ENCODE data around the gene NOP56. TPM values are rescaled to one million over a fixed set of nuclear protein-coding genes. Genes with fewer than 3 reads are reported as not detected.

Gene NOP56
- 560 and 619 TPM in 2 replicates for total RNA-seq (2014; rRNA removed; shearing (Covaris generic))

GRCh38 chr20:2651772-2652723, at the start of gene NOP56:
TSS of gene NOP56 (plus strand) at chr20:2652632. CDS start at chr20:2652661, 29 bp downstream.

GRCh38 chr20:2663887-2664719, 11.7 kb downstream of the NOP56 start, which contains the start of gene IDH3B:
TSS of gene IDH3B (minus strand) at chr20:2664216. CDS start at chr20:2664188, 28 bp downstream.

GRCh38 chr20:2692036-2692885, 39.8 kb downstream of the NOP56 start, which contains the start of gene EBF4:
TSS of gene EBF4 (plus strand) at chr20:2692780. CDS start at chr20:2693646, 866 bp downstream.

Small RNAs within 50 kb of the gene (small RNA-seq; reads per million reads assigned to genes)
- gene SNORA51 (not detected), gene SNORD110 (not detected), gene SNORD56 (not detected), gene SNORD57 (not detected), gene SNORD86 (not detected)

Other genes starting within 250 kb of the NOP56 start
- 613 and 654 TPM in 2 replicates for gene SNRPB, start 181.8 kb upstream of the NOP56 start, total RNA-seq (2014; rRNA removed; shearing (Covaris generic))
- 13.9 and 18.5 TPM in 2 replicates for gene ZNF343, start 143.7 kb upstream of the NOP56 start, total RNA-seq (2014; rRNA removed; shearing (Covaris generic))
- not detected in 2 replicates for gene TMC2, start 116.1 kb upstream of the NOP56 start, total RNA-seq (2014; rRNA removed; shearing (Covaris generic))
- gene IDH3B, start 11.6 kb downstream of the NOP56 start, total RNA-seq (2014; rRNA removed; shearing (Covaris generic)), result 185 and 193 TPM in 2 replicates
- gene EBF4, start 40.1 kb downstream of the NOP56 start, total RNA-seq (2014; rRNA removed; shearing (Covaris generic)), result 0.19 and 0.37 TPM in 2 replicates
- 0.05 TPM in 1 of 2 replicates, not detected in the other for gene CPXM1, start 148.0 kb downstream of the NOP56 start, total RNA-seq (2014; rRNA removed; shearing (Covaris generic))
- 1.7 TPM in 1 of 2 replicates, not detected in the other for gene C20orf141, start 162.4 kb downstream of the NOP56 start, total RNA-seq (2014; rRNA removed; shearing (Covaris generic))
- 0.04 and 0.42 TPM in 2 replicates for gene TMEM239, start 163.7 kb downstream of the NOP56 start, total RNA-seq (2014; rRNA removed; shearing (Covaris generic))
- 46.5 and 62.7 TPM in 2 replicates for gene PCED1A, start 188.0 kb downstream of the NOP56 start, total RNA-seq (2014; rRNA removed; shearing (Covaris generic))
- 47.9 and 48.3 TPM in 2 replicates for gene VPS16, start 188.1 kb downstream of the NOP56 start, total RNA-seq (2014; rRNA removed; shearing (Covaris generic))
- gene PTPRA, start 220.8 kb downstream of the NOP56 start, total RNA-seq (2014; rRNA removed; shearing (Covaris generic)), result 31.6 and 32.1 TPM in 2 replicates

Measured in A375 (cell line).